Measurements from ENCODE around the gene GLS.
"Not testable (repeated sequence)": the region's sequence is repeated elsewhere in the genome, so short reads cannot be mapped to it uniquely, and the experiment has no call there.

The GLS gene

GRCh38 chr2:190929919-190930318, 49.3 kb downstream of the GLS start:
- no peak for DNase-seq (ENCODE audit: low read depth in 3 of 3, low spot score in 1 of 3)

- DNase-seq (ENCODE audit: low read depth in 3 of 3, low spot score in 1 of 3): no peak
These were observed 49.8 kb downstream of the GLS start for GRCh38 chr2:190930411-190930810.

GRCh38 chr2:190932514-190932913, 51.9 kb downstream of the GLS start:
- no peak for DNase-seq (ENCODE audit: low read depth in 3 of 3, low spot score in 1 of 3)

- no peak for DNase-seq (ENCODE audit: low read depth in 3 of 3, low spot score in 1 of 3)
These were observed 52.7 kb downstream of the GLS start for GRCh38 chr2:190933361-190933760.

GRCh38 chr2:190935054-190935453, 54.4 kb downstream of the GLS start:
- no peak for DNase-seq (ENCODE audit: low read depth in 3 of 3, low spot score in 1 of 3)

- no peak for DNase-seq (ENCODE audit: low read depth in 3 of 3, low spot score in 1 of 3)
These were observed 58.2 kb downstream of the GLS start for GRCh38 chr2:190938771-190939335.

GRCh38 chr2:190940454-190940853, 59.8 kb downstream of the GLS start:
- no peak for DNase-seq (ENCODE audit: low read depth in 3 of 3, low spot score in 1 of 3)

- no peak for DNase-seq (ENCODE audit: low read depth in 3 of 3, low spot score in 1 of 3)
These were observed 61.0 kb downstream of the GLS start for GRCh38 chr2:190941571-190941970.

GRCh38 chr2:190942697-190943096, 62.1 kb downstream of the GLS start:
- no peak for DNase-seq (ENCODE audit: low read depth in 3 of 3, low spot score in 1 of 3)

- no peak for DNase-seq (ENCODE audit: low read depth in 3 of 3, low spot score in 1 of 3)
These were observed 63.1 kb downstream of the GLS start for GRCh38 chr2:190943706-190944105.

- no peak for DNase-seq (ENCODE audit: low read depth in 3 of 3, low spot score in 1 of 3)
These were observed 66.5 kb downstream of the GLS start for GRCh38 chr2:190947141-190947540.

- DNase-seq (ENCODE audit: low read depth in 3 of 3, low spot score in 1 of 3): no peak
These were observed 67.2 kb downstream of the GLS start for GRCh38 chr2:190947711-190948251.

- no peak for DNase-seq (ENCODE audit: low read depth in 3 of 3, low spot score in 1 of 3)
These were observed 68.0 kb downstream of the GLS start for GRCh38 chr2:190948671-190949070.

GRCh38 chr2:190950566-190950991, 70.0 kb downstream of the GLS start:
- no peak for DNase-seq (ENCODE audit: low read depth in 3 of 3, low spot score in 1 of 3)

GRCh38 chr2:190953257-190953656, 72.6 kb downstream of the GLS start:
- no peak for DNase-seq (ENCODE audit: low read depth in 3 of 3, low spot score in 1 of 3)

- no peak for DNase-seq (ENCODE audit: low read depth in 3 of 3, low spot score in 1 of 3)
These were observed 79.5 kb downstream of the GLS start for GRCh38 chr2:190959911-190960788.

- DNase-seq (ENCODE audit: low read depth in 3 of 3, low spot score in 1 of 3): not testable (repeated sequence)
These were observed 80.5 kb downstream of the GLS start for GRCh38 chr2:190961117-190961516.

- no peak for DNase-seq (ENCODE audit: low read depth in 3 of 3, low spot score in 1 of 3)
These were observed 81.4 kb downstream of the GLS start for GRCh38 chr2:190961918-190962487.

- DNase-seq (ENCODE audit: low read depth in 3 of 3, low spot score in 1 of 3): no peak
These were observed 82.5 kb downstream of the GLS start for GRCh38 chr2:190963088-190963487.

GRCh38 chr2:190964170-190964795, 83.7 kb downstream of the GLS start:
- DNase-seq (ENCODE audit: low read depth in 3 of 3, low spot score in 1 of 3): no peak

GRCh38 chr2:190965580-190966222, 85.1 kb downstream of the GLS start:
- DNase-seq (ENCODE audit: low read depth in 3 of 3, low spot score in 1 of 3): no peak
